22Rv1 (cell line): Measurements from ENCODE around the gene PALLD.

ENCODE experiments used
- ZFX ChIP-seq: fragments of 450-650 bp; IDR thresholded peaks from 2 replicates; pipeline ENCODE4 v1.6.1; 2017; ENCODE audit warnings: antibody characterized with exemption, borderline replicate concordance
- TF ChIP-seq, protein P1 (sequence below): fragments of 450-650 bp; IDR thresholded peaks from 2 replicates; pipeline ENCODE4 v1.5.1; 2017; ENCODE audit warnings: mild to moderate bottlenecking

DNA sequence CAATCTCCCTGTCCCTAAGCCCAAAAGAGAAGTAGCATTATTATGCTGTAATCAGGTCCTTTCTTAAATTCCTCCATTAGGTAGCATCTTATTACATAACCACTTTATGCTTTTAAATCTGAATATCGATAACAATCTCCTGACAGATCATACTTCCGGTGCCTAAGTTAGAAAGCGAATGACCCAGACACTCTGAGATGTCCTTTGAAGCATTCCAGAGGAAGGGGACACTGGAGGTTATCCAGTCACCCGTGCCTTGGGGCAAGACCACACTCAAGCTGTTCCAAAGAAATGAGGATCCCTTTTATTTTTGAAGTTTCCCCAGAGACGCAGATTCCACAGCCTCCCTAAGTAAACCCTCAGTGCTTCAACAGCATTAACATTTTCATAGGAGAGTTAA is 125.7 kb downstream of the PALLD start:
- TF ChIP-seq, protein P1, sequence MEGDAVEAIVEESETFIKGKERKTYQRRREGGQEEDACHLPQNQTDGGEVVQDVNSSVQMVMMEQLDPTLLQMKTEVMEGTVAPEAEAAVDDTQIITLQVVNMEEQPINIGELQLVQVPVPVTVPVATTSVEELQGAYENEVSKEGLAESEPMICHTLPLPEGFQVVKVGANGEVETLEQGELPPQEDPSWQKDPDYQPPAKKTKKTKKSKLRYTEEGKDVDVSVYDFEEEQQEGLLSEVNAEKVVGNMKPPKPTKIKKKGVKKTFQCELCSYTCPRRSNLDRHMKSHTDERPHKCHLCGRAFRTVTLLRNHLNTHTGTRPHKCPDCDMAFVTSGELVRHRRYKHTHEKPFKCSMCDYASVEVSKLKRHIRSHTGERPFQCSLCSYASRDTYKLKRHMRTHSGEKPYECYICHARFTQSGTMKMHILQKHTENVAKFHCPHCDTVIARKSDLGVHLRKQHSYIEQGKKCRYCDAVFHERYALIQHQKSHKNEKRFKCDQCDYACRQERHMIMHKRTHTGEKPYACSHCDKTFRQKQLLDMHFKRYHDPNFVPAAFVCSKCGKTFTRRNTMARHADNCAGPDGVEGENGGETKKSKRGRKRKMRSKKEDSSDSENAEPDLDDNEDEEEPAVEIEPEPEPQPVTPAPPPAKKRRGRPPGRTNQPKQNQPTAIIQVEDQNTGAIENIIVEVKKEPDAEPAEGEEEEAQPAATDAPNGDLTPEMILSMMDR: no peak
- TF ChIP-seq ZFX: no peak
